ENCODE measurements around the gene TMEM244.
"Not testable (repeated sequence)": the region's sequence is repeated elsewhere in the genome, so short reads cannot be mapped to it uniquely, and the experiment has no call there.

TMEM244 gene

DNA sequence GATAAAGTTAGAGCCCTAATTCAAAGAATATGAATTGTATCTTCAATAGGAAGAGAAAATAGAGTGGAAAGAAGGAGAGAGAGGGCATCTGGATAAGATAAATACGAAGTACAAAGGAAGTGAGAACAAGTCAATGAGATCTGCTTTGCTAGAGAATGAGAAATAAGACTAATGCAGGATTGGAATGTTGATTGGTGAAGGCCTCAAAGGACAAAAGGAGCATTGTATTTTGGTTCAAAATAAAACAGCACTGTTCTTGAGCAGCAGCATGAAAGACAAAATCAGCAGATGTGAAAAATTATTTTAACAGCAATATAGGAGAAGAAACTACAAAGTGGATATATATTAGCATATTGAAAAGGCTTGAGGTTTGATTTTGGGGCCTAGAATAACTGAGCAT is 5.1 kb upstream of the TMEM244 start:
- no peak for DNase-seq

DNA sequence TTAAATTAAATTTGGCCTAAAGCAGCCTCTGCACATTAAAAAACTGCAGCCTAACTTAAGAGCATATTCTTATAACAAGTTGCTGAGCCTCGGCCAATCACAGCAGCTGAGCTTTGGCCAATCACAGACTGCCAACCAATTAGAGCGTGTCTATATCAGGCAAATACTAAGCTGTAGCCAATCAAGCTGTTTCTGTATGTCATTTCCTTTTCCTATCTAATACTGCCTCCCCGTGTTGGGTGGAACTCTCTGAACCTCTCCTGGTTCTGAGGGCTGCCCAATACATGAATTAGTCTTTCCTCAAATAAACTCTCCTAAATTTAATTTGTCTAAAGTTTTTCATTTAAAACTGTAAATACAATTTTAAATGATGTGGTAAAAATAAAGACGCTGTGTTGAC is 3.9 kb upstream of the TMEM244 start:
- DNase-seq, result peak; percentile 66

- no peak for DNase-seq
These were observed 2.5 kb upstream of the TMEM244 start for GRCh38 chr6:129863664-129864063.

- no peak for DNase-seq
These were observed 1.6 kb downstream of the TMEM244 start for GRCh38 chr6:129859524-129859923.

- DNase-seq, result no peak
These were observed 3.3 kb downstream of the TMEM244 start for GRCh38 chr6:129857838-129858237.

GRCh38 chr6:129853996-129854711 is 7.0 kb downstream of the TMEM244 start:
- DNase-seq, result peak; percentile 70

DNA sequence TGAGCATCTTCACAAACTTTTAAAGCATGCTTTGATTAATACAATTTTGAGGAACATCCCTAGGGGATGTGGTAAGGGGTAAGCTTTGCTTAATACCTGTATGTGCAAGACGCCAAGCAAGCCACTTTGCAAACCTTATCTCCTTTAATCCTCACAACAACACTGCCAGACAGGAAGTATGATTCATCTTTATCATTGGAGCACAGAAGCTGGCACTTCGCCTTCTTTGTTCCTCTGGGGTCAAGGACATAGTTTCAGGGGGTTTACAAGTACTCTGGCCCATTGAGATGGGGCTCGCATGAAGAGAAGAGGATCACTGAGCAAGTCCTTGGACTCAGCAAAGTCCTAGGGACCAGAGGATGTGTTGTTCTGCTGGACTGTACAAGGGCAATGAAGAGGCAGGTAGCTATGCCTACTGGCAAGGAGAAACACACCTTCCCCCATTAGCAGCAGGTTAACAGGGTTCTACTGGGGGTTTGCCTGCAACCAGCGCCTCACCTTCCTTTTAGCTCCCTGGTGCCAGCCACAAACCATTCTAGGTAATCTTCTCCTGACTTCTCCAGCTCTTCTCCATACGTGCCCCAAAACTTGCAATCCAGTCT is 8.8 kb downstream of the TMEM244 start:
- peak; percentile 92 for DNase-seq

DNA sequence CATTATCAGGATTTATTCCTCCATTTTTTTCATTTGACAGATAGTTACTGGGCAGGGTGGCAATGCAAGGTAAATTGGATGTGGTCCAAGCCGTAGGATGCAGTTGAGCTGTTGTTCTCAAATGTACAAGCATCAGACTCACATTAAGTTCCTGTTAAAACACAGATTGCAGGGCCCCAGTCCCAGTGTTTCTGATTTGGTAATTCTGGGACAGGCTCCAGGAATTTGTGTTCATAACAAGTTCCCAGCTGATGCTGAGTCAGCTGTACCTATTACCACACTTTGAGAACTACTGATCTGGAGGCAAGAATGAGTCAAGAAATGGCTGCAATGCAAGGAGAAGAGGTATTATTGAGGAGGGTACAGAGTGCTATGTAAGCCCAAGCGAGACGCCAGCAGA is 11.7 kb downstream of the TMEM244 start:
- no peak for DNase-seq

- no peak for DNase-seq
These were observed 14.4 kb downstream of the TMEM244 start for GRCh38 chr6:129846761-129847160.

DNA sequence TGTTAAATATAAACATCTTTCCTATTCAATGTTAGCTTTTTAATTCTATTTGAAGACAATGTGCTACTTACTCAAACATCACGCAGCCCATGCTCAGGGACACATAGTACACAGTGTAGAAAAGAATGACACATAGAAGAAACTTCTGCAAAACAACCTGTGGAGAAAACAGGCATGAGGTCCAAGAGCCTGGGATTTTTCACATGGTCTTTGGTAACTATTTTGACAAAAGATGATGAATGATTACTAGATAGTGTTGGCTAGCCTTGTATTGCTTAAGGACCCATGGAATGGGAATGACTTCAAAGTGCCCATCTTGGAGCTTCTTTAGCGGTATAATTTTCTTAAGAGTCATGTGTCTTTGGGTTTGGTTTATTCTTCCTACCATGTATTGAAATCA is 15.4 kb downstream of the TMEM244 start:
- no peak for DNase-seq

DNA sequence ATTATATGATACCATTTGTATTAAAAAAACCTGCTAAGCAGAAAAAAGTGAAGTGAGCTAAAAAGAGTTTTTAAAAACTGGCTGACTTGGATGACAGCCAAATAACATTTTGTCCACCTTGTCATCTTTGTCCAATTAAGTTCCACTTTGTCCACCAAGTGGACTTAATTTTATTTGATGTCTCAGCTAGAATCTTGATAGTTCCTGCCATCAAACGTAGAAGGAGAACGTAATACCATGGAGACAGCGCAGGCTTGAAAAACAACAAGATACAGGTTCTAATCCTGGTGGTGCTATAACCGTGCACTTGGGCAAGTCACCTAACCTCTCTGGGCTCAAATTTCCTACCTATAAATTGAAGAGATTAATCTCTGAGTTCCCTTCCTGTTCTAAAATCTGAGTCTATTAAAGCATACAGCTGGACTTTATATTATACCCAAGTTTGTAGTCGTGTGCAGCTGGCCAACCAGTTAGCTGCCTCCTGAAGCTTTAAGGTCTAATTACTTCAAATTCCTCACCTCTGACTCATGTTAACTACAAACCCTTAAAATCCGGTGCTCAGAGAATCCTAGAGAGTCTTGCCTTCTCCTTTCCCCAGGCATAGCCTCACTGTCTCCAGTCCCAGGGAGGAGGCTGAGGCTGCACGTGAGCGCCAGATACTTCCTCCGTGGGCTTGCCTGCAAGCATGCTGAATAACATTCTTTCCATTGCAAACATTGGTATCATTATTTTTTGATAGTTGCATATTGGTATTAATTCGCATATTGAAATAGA is 16.8 kb downstream of the TMEM244 start:
- DNase-seq, result no peak

GRCh38 chr6:129843573-129843972 is 17.5 kb downstream of the TMEM244 start:
- no peak for DNase-seq

- peak; percentile 88 for DNase-seq
These were observed 18.2 kb downstream of the TMEM244 start for GRCh38 chr6:129842881-129843409.

DNA sequence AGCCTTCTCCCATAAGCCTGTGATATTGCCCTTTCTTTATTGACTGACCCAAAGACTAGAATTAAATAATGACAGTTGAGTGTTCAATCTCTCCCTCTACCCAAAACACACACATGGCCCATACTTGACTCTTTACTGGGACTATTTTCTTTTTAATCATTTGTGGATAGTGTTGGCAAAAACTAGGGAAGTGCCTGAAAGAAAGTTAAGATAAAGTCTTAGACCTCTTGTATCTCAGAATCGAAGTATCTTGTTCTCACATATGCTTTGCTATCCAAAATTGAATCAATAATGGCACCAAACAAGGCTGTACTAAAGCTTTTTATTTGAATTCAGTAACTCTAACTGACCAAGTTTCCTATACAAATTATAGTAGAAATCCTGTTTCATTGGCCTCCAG is 19.0 kb downstream of the TMEM244 start:
- peak; percentile 60 for DNase-seq

DNA sequence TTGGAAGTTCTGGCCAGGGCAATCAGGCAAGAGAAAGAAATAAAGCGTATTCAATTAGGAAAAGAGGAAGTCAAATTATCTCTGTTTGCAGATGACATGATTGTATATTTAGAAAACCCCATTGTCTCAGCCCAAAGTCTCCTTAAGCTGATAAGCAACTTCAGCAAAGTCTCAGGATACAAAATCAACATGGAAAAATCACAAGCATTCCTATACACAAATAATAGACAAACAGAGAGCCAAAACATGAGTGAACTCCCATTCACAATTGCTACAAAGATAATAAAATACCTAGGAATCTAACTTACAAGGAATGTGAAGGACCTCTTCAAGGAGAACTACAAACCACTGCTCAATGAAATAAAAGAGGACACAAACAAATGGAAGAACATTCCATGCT is 21.6 kb downstream of the TMEM244 start:
- DNase-seq, result not testable (repeated sequence)

GRCh38 chr6:129835691-129836090 is 25.4 kb downstream of the TMEM244 start:
- no peak for DNase-seq

- DNase-seq, result no peak
These were observed 28.8 kb downstream of the TMEM244 start for GRCh38 chr6:129832299-129832698.

DNA sequence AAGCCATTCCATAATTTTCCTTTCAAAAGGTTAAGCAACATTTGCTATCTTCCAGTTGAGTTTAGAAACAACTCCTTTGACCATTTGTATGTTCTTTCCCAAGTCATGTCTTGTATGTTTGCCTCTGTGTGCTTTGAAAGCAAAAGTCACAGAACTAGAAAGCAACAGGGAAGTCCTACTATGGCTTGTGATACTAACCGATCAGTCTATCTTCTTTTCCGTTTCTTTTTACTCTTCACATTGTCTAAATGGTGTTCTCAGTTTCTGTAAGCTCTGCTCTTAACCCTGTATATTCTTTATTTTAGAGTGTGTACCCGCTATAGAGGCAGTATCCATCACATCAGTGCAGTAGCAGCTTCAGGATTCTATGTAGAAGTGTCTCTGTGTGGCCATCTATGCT is 32.9 kb downstream of the TMEM244 start:
- no peak for DNase-seq

DNA sequence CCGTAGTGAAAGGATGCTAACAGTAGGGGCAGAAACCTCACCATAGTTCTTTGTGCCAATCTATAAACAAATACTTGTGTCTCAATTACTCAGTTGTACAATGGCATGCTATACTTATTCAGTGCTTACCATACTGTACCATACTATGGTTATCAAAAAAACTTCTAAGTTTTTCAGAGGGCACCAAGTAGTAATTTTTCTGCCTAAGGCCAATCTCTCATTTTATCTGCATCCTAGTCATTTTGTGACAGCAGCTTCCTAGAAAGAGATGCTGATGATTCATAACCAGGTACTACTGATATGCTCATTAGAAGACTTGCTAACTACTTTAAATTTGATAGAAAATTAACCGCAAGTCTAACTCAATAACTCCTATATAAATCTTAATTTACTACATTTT is 42.9 kb downstream of the TMEM244 start:
- DNase-seq, result no peak

DNA sequence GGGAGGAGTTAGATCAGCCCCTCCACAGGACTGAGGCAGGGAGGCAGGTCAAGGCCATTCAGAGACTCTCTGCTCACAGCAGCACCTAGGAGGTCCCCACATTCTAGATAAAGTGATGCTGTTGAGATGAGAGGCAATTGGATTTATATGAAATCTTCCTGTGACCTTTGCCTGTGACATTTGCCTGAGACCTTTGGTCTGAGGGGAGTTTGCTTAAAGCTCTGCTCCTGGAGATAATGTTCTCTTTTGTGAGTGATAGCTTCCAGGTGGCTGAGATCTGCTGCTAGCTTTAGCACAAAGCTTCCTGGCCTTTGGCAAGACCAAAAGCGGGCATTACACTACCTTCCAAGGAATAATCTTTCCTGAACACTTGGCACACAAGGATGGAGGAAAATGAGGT is 43.3 kb downstream of the TMEM244 start:
- DNase-seq, result no peak

- DNase-seq, result no peak
These were observed 43.8 kb downstream of the TMEM244 start for GRCh38 chr6:129817332-129817731.

DNA sequence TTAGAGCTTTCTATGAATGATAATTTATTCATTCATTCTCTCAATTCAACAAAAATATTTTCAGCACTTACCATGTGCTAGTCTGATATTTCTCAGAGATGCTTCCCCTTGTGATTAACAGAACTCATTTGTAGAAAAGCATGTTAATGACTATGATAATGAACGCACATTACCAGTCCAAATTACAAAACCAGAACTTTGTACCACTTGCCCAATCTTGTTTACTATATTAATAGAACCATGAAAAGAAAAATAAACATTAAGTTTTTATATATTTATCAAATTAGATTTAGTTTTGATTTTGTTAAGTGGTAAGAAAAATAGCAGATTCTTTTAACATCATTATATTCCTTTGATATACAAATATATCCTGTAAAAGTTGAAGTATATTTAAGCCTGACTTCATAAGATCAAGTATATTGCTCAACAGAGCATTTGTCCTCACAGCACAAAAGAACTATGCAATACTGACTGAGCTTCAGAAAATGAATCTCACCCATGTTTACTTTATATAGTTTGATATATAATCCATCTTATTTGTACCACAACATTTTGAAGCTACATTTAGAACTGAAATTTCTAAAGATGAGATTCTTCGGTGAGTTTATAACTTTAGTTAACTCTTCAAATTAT is 48.9 kb downstream of the TMEM244 start:
- DNase-seq, result no peak

- not testable (repeated sequence) for DNase-seq
These were observed 54.0 kb downstream of the TMEM244 start for GRCh38 chr6:129807141-129807540.

All from OCI-M1 (cell line).